K562 treated with DMSO at 1 percent for 4 hours (cell line): ENCODE data around the gene NAXD. TPM values are rescaled to one million over a fixed set of nuclear protein-coding genes. Genes with fewer than 3 reads are reported as not detected.

Source experiments
- total RNA-seq: library from RNA; unstranded; fragments of 300-600 nt; gene quantifications from 2 replicates; pipeline ENCODE4 v1.2.3, GENCODE V29; 2022; ENCODE audit not compliant: insufficient read depth

Gene NAXD
- 19.0 and 19.4 TPM in 2 replicates for total RNA-seq

DNA sequence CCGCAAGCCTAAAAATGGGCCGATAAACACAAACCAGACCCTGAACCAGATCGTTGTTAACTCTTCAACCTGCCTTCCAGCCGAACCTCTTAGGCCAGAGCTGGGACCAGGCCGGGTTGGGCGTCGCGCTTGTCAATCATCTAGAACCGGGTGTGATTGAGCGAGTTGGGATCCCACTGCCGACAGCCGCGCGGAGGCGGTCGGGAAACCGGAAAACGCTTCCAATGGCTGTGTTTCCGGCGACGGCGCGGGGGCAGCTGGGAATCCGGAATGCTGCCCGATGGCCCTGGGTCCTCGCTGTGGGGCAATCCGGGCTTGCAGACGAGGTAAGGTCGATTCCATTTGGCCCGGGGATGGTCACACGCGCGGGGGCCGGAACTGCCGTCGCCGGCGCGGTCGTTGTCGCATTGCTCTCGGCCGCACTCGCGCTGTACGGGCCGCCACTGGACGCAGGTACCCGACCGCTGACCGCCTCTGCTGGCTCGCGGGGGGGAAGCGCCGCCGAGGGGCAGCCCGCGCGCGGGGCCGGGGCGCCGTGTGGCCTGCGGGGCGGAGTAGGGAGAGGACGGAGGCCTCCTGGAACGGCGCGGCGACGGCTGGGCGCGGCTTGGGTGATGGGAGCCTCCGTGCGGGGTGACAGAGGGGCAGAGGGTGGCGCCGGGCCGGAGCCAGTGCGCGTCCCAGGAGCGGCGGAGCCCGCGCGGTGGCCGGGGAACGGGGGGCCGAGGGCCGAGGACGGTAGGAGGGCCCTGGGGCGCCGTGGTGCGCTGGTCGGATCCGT, at the start of gene NAXD:
Gene NAXD (plus strand): TSS at position 224 of the 781 bp plus-strand sequence. CDS start 57 bp downstream, at position 281.

Other genes with a start within 250 kb of the NAXD start
- gene RAB20, start 53.8 kb upstream of the NAXD start, total RNA-seq: 3.7 TPM in 2 replicates
- 21.5 and 27.8 TPM in 2 replicates for gene CARS2, start 90.6 kb downstream of the NAXD start, total RNA-seq
- 11.4 and 24.6 TPM in 2 replicates for gene ING1, start 98.2 kb downstream of the NAXD start, total RNA-seq